GM18907 (cell line): ENCODE results near the gene TPSG1.

Experiments
- ATAC-seq: cut with Tn5 transposase; IDR thresholded peaks from one replicate; pipeline ENCODE4 v1.9.1; 2021; ENCODE audit warnings: mild to moderate bottlenecking, moderate library complexity; ENCODE audit not compliant: unreplicated experiment

TPSG1 gene

GRCh38 chr16:1181404-1182315, 43.4 kb downstream of the TPSG1 start:
- ATAC-seq = no peak

GRCh38 chr16:1180549-1181403, 44.3 kb downstream of the TPSG1 start:
- no peak for ATAC-seq

GRCh38 chr16:1178295-1178910, 46.7 kb downstream of the TPSG1 start:
- no peak for ATAC-seq

GRCh38 chr16:1177750-1178149, 47.3 kb downstream of the TPSG1 start:
- ATAC-seq = no peak

- ATAC-seq = no peak
Observed at GRCh38 chr16:1177053-1177452, 48.0 kb downstream of the TPSG1 start.

GRCh38 chr16:1176280-1176897, 48.7 kb downstream of the TPSG1 start:
- no peak for ATAC-seq

- ATAC-seq = no peak
Observed at GRCh38 chr16:1175566-1176279, 49.3 kb downstream of the TPSG1 start.

- ATAC-seq = no peak
Observed at GRCh38 chr16:1174477-1175357, 50.4 kb downstream of the TPSG1 start.

GRCh38 chr16:1173788-1174451, 51.1 kb downstream of the TPSG1 start:
- no peak for ATAC-seq

GRCh38 chr16:1172651-1173050, 52.4 kb downstream of the TPSG1 start:
- no peak for ATAC-seq

- ATAC-seq = no peak
Observed at GRCh38 chr16:1171854-1172428, 53.1 kb downstream of the TPSG1 start.
